NCI-H146 (cell line): ENCODE results near the gene ATP2B1.
A peak's percentile ranks its signal among the peaks of the same experiment; 100 is the strongest.

Source experiments
- DNase-seq: peaks from one replicate; lab custom pipeline; 2025; lab: John Stamatoyannopoulos, UW

Gene ATP2B1

DNA sequence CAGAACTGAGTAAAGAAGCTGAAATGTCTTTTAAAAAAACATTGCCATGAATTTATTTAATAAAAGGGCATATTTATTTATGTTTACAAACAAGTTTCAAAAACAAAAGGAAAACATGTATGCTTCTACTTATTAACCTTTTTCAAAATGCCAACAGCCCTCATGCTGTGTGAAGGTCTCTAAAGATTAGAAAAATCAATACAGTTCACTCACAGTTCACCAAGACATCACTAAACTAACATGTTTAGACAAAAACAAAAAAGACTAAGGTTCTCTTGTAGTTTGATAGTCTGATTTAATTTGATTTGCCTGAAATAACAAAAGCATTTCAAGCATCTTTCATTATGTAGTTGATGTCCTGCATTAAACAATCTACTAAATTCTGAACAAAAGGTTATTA lies 118.9 kb downstream of the ATP2B1 start:
- DNase-seq, result no peak

DNA sequence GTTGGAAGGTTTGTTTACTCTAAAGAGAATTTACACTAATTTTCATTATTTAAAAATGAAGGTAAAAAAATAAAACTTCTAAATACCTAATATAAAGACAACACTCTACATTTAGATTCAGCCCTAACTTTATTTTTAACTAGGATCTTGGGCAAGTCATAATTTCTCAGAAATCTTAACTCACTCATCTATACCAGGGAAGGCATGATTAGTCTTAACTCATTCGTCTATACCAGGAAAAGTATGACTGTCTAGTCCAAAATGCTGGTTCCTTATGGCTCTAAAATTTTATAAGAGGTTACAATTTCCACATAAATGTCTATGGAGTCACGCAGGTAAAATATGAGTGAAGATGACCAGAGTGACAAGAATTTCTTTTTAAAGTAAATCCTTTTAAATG lies 130.1 kb downstream of the ATP2B1 start:
- DNase-seq, result no peak

DNA sequence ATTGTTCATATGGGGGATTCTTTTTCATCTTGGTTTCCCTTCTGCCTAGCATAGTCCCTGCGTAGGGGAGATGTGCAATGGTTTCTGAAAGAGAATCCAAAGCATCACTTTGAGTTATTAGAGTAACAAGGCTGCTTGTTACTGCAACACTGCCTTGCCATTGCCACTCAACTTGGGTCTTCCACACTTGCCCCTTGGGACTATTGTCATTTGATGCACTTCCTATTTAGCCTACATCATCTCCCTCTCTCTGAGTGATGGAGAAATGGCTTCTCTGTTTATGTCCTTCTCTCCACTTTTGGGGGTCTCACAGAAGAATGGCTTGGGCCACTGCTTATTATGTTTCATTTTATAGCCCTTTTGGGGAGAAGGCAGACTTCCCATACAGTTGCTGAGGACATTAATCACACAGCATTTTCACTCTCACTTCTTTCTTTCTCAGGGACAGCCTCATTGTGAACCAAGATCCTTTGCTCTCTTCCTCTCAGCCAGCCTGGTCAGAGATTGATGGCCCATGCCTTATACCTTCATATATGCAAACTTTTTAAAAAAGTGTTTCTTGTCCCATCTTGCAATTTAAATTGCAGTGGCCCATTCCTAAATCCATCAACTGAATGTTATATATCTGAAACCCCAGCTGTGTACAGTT lies 131.9 kb downstream of the ATP2B1 start:
- DNase-seq, result no peak

DNA sequence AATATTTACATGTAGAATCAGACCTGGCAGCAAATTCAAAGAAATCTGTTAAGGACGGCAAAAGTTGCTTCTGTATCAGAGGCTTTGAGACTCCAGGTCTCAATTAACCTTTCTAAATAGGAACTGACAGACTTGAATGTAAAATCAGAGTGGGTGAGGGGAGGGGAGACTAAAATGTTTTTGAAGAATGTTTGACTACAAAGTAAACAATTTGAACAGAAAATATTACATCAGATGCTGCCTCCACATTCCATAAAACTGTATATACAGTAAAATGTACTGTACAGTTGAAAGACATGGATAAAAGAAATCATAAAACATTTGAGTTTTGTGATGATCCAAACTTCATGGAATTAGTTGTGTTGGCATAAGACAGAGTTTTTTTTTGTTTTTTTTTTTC lies 133.3 kb downstream of the ATP2B1 start:
- DNase-seq, result no peak

DNA sequence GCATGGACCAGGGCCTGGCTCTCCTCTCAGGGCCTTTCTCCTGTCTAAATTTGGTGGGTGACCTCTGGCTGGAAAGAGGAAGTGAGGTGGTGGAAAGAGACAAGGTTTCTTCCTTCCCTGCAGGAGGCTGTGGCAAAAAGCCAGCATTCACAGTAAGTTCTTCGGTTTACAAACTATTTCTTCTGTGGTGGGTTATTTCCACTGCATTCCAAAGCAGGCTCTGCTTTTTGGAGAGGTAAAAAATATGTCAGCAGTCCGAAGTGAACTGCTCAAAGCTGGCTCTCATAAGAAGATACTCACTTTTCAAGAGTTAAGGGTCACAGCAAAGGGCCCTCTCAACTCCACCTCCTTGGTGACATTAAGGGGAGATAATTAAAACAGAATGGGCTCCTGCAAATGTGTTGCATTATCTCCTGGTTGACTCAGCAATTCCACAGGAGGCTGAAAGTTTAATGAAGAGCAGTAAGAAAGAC lies 133.9 kb downstream of the ATP2B1 start:
- no peak for DNase-seq

DNA sequence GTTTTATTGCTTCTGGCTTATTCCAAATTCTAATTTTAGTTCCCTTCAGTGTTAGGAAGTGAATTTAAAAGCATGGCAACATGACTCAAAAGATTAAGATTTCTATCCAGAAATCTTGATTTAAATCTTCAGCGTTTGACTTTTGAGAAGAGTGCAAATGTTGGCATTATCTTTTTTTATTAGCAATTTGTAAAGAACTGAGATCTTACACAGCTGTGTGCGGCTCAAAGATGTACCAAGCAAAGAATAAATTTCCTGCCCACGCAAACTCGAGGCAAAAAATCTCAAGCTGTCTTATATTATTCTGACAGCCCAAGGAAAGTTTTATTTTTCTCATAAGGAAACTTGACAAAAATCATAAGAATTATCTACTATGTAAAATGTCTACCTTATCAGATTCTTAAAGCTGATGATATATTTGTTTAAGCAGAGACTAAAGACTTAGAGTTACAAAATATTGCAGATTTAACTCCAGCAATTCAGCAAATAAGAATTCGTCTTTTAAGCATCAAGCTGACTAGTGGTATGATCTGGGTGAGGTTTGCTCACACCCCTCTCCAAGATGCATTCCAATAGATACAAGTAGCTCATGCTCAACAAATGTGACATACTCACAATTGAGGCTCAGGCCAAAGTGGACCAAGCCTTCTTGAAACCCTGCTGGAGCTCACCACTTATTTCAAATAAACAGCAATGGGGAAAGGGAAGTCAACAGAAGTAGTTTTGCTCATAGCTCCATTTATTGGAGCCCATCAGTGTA lies 135.4 kb downstream of the ATP2B1 start:
- no peak for DNase-seq

DNA sequence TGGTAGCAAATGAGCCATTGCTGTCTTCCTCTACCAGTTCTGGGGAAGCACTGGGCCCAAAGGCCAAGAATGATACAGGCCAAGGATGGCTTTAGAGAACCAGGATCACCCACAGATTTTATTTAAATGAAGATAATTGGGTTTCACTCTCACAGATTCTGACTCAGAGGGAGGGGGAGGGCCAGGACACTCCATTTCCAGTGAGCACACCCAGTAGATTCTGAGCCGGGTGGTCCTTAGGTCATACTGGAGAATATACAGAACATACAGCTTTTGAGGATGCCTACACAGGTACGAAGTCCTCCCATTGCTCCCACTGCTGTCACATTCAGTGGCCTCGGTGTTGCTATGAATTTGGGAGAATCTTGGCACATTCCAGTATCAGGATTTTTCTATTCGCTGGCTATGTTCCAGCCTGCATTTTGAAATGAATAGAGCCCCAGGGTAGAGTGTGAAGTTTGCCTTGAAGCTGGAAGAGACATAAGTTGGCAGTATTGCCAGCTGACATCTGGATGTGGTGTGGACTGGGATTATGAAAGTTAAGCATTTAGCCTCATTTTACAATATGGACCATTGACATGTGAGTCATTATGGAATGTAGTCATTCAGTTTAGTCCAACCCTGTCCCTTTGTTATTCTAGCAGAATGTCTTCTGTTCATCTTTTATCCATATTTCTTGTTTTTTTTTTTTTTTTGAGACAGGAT lies 137.0 kb downstream of the ATP2B1 start:
- no peak for DNase-seq

DNA sequence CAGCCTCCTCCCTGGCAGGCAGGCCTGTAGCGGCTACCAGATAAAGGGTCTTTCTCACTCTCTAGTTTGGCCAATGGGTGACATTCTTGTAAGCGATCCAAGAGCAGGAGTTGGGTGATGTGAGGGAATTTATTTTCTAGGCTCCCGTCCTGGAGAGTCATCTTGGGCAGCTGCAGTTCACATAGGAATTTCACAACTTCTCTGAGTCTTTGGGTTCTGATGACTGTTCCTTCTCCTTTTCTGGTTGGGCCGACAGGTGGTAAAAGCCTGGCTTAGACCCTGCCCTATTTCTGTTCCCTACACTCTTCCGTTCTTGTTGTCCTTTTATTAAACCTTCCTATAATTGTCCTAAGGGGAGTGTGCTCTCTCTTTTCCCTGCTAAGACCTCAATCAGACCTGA lies 140.2 kb downstream of the ATP2B1 start:
- DNase-seq, result no peak

DNA sequence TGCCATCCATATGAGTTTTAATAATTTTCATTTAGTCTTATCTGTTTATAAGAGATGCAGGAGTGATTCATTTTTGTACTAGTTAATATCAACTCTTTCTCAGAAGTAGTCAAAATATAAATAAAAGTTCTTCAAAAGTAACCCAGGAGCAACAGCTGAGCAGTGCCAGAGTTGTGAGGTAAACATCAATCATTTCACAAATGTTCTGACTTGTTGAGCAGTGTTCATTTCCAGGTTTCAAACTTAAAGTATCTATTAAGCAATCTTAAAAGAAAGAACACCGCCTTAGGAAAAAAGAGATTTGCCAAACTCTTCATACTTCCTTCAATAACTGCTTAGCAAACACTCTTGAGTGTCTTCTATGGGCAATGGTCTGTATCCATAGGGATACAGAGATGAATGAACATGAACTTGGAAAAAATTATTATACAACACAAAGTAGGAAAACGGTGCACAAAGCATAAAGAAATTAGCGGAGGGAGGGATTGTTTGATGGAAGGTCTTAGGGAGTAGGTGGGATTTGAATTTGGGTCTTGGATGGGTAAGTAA lies 140.9 kb downstream of the ATP2B1 start:
- DNase-seq, result no peak

DNA sequence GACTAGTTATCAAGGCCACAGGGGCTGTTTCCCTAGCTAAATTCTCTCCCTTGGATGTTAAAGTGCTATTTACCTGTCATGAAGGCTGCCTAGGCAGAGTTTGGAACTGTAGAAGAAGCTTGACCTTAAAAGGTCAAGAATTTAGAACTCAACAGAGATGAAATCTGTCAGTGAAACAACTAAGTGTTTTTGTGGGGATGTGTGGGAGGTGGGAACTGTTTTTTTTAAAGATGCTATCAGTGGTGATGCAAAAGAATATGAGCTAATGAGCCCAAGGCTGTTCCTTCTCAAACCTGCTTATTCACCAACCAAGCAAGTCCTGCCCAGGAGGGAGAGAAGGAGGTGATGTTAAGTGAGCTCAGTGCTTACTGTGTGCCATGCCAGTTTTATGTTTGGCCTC lies 142.0 kb downstream of the ATP2B1 start:
- no peak for DNase-seq

DNA sequence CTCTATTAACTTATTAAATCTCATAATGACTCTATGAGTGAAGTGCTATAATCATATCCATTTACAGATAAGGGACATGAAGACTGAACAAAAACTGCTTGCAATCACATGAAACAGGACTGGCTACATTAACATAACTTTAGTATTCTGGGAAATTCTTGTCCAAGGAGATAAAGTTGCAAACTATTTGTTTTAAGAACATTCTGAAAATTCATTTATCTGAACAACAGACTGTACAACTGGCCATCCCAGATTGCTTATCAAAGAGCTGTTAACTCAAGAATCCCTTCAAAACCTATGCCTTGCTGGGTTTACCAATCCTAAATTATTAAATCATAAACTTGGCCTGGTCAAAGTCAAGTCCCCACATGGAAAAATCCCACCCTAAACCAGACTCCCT lies 143.6 kb downstream of the ATP2B1 start:
- no peak for DNase-seq

DNA sequence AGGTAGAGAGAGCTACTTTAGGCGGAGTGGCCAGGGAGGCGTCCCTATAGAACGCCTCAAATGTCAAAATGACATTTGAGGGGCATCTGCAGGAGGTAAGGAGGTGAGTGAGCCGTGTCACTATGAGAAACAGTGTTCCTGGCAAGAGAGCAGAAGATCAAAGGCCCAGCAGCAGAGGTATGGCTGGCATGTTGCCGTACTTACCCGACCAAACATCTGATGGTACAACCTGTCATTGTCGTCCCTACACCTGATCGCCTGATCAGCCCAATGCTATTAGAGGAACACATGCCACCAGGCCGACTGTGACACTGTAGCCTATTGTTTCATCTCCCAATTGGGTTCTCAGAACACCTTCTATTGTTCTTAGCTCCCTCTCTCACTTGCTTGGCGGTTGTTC lies 148.9 kb downstream of the ATP2B1 start:
- DNase-seq, result no peak

DNA sequence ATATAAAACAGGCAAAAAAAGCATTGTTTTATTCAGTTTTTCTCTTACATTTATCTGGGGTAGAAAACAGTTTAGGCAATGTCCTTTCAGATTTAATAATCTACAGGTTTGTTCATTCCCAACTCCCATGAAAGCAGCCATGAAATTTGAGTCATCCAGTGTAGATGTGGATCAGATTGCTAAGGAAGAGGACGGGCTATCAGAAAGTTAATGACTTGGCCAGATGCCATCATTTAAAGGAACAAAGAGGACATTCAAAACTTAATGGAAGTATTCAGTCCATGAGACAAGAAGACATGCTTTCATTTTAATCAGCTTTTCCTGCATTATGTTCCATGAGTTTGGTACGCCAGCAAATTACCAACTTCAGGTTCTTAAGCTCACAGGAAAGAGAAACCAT lies 151.7 kb downstream of the ATP2B1 start:
- DNase-seq, result no peak

DNA sequence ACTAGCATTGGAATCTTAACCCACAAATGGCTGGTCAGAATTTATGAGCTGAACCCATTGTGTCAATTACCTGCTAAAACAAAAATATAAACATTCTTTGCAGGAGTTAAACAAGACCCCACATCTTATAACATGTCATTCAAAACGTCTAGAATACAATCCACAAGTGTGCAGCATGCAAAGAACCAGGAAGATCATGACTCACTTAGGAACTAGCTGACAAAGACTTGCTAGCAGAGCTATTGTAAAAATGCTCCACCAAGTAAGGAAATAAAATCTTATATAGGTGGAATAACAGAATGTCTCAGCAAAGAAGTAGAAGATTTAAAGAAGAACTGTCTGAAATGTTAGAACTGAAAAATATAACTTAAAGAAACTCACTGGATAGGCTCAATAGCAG lies 156.3 kb downstream of the ATP2B1 start:
- no peak for DNase-seq

DNA sequence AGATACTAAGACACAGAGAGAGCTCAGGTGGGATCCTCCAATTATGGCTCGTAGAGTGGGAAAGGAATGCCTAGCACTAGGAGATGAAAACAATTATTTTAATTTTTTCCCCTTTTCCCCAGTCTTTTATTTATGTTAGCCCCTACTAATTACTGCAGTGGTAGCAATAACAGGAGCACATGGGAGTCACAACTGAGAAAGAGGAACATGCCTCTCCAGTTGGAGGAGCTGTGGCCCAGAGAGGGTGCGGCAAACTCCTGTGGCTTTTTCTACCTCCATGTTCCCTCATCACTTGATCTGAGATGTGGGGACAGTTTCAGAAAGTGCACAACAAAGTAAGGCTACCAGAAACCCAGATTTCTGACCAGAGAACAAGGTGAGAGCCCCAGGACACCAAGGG lies 156.9 kb downstream of the ATP2B1 start:
- DNase-seq, result no peak

DNA sequence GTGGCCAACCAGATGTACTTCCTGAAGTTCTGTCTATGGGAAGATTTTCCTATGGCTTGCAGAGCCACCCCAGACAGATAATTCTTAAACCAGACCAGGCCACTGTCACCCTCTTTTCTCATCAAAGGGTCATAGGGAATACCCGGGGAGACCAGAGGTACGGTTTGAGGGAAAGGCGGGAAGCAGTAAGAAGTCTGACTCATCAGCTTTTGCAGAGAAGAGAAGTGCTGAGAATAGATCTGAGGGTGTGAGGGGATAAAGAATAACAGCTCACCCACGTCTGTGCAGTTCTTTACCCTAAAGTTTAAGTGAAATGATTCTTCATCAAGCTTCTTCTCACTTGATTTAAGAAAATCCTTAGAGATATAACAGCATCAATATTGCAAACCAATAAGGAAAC lies 161.5 kb downstream of the ATP2B1 start:
- DNase-seq, result no peak

DNA sequence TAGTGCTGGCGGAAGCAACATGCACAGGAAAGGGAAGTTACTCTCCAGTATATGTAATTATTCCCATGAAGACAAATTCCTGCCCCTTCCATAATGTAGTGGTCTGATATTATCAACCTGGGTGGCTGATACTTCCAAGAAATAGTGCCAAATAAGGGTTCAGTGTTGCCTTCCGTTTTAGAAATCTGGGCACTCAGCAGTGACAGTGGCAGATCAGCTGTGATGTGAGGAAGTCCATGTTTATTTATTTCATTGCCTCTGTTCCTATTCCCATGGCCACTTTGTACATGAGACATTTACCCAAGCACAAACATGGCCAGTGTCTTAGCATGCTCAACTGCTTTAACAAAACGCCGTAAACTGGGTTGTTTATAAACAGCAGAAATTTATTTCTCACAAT lies 162.5 kb downstream of the ATP2B1 start:
- no peak for DNase-seq

DNA sequence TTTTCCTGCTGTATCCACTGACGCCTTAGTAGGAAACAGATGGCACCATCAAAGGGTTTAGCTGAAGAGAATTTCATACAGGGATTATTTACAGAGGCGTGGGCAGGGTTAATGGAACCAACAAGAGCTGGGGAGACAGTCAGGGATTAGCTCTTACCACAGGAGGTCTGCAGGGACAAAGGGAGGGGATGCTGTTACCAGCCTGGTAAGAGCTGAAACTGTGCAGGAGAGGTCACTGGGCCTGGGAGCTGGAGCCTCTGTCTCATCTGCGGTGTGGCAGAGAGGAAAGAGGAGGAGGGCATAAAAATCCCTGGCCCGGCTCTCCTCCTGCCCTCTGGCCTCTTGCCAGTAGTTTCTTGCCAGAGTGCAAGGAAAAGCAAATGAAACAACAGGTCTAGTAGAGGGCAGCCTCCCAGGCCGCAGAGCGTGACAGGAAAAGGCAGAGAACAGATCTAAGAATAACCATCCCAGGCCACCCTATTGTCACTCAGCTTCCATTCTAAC lies 163.9 kb downstream of the ATP2B1 start:
- peak; percentile 60 for DNase-seq

DNA sequence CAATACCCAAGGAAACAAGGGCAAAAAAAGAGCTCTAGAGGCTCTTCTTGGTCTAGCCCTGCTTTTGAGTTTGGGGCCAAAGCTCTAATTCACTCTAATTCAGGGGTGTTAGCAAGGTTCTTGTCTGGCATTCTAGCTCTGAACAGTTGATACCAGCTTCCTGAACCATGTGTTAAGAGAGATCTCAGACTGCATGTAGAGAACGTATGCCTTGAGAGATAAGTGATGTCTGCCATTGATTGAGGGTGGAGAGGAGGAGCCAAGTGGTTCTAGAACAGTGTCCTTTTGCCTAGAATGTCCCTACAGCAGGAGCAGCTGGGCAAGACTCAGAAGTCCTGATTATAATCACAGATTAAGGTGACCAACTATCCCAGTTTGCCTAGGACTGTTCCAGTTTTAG lies 164.6 kb downstream of the ATP2B1 start:
- no peak for DNase-seq

DNA sequence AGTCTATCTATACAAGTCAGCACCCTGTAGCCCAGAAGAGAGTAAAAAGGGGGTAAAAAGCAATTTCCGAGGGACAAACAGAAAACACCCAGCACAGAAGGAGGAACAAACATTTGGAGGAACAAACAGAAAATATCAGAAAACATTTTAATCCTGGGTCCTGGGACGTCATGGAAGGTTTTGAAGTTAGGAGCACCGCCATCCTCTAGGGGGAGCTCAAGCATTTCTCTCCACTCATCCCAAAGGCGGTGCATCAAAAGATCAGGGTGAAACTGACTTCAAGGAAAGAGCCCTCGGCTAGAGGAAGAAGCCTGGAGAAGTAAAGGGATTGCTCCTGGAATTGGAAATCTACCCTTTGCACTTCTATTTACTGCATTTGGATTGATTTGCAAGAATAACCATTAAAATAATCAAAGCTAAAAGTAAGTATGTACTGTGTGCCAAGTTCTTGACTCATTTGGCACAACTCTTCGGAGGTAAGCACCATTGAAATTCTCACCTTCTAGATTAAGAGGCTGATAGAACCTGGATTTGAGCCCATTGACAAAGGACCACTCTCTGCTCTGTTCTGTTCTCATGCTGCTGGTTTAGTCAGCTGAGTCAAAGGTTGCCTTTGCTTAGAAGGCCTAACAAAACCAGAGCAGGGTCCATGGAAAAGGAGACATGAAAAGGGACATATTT lies 165.6 kb downstream of the ATP2B1 start:
- peak; percentile 70 for DNase-seq

DNA sequence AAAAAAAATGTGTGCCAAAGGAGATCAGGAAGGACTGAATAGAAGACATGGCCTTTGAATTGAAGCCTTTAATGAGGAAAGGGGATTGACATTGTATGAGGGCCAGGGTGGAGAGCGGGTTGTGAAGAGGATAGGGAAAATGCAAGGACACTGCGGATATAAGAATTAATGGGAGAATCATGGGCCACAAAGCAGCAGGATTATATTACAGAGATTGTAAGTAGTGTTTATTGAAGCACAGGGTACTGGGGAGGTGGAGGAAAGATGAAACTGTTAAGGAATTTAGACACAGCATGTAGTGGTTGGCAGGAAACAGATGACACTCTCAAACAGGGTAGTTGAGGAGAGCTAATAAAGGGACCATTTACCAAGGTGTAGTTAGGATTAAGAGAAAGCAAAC lies 166.4 kb downstream of the ATP2B1 start:
- DNase-seq, result no peak

DNA sequence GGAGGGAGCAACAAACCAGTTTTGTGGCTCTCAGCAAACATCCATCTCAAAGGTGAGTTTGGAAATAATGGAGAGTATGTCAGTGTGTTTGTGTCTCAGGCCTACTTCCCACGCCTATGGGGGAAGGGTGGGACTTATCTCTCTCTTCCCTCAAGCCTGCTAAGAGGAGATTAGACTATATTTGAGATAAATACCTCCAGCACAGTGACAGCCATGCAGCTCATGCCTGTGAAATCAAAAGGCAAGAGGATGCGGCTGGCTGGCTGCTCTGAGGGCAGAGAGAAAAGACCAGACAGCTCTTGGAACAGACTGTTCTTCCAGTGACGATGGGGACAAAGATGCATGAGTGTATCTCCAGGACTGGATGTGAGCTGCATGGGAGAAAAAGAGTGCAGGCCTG lies 168.1 kb downstream of the ATP2B1 start:
- no peak for DNase-seq
